Keratinocyte (primary cell): ENCODE data around the gene CLSTN3. TPM values are rescaled to one million over a fixed set of nuclear protein-coding genes. Genes with fewer than 3 reads are reported as not detected.

ENCODE experiments used
- DNase-seq: peaks from one replicate; pipeline ENCODE4 v3.0.0-alpha.2; 2011; ENCODE audit warnings: low read depth, missing footprints, low spot score
- FAIRE-seq: peaks from 2 replicates; lab custom pipeline; 2011; peaks lifted over from hg19 to GRCh38; lab: Jason Lieb, UNC
- H2AFZ ChIP-seq: 2 replicates; pipeline ENCODE4 v1.6.0; 2012; ENCODE audit warnings: low read length, control low read depth, inconsistent platforms; ENCODE audit not compliant: control insufficient read depth
- H3K27ac ChIP-seq: 2 replicates; pipeline ENCODE4 v1.5.1; 2011; ENCODE audit warnings: low read length; ENCODE audit not compliant: control insufficient read depth, insufficient read depth
- H3K27me3 ChIP-seq: 3 replicates; pipeline ENCODE4 v1.6.0; 2011; ENCODE audit warnings: low read length; ENCODE audit not compliant: control insufficient read depth, insufficient read depth; ENCODE audit errors: extremely low read depth
- H3K36me3 ChIP-seq, 2 experiments: 2 replicates in 1 of 2; 3 replicates in 1 of 2; pipeline ENCODE4 v1.5.1; 2011; ENCODE audit warnings: low read length in 2 of 2, mild to moderate bottlenecking in 1 of 2; ENCODE audit not compliant: control insufficient read depth in 2 of 2, insufficient read depth in 2 of 2; ENCODE audit errors: extremely low read depth in 1 of 2
- H3K4me1 ChIP-seq: 3 replicates; pipeline ENCODE4 v1.5.1; 2011; ENCODE audit warnings: low read length; ENCODE audit not compliant: control insufficient read depth, insufficient read depth; ENCODE audit errors: extremely low read depth
- H3K4me2 ChIP-seq: 3 replicates; pipeline ENCODE4 v1.6.0; 2011; ENCODE audit warnings: low read depth, low read length; ENCODE audit not compliant: control insufficient read depth, insufficient read depth; ENCODE audit errors: extremely low read depth
- H3K4me3 ChIP-seq, 3 experiments: fragments of 200-600 bp in 1 of 3; sonication (generic) in 1 of 3; 2 replicates in 2 of 3; 3 replicates in 1 of 3; pipeline ENCODE4 v1.5.1; 2011 to 2016; ENCODE audit warnings: low read length in 3 of 3, mild to moderate bottlenecking in 3 of 3, control low read depth in 2 of 3, inconsistent platforms in 1 of 3, low read depth in 1 of 3, mixed read lengths in 1 of 3, mixed run types in 1 of 3, moderate library complexity in 1 of 3; ENCODE audit not compliant: control insufficient read depth in 2 of 3, insufficient read depth in 2 of 3; ENCODE audit errors: extremely low read depth in 1 of 3
- H3K79me2 ChIP-seq: 2 replicates; pipeline ENCODE4 v1.6.0; 2012; ENCODE audit warnings: low read length; ENCODE audit not compliant: control insufficient read depth, insufficient read depth
- H3K9ac ChIP-seq: 3 replicates; pipeline ENCODE4 v1.6.0; 2011; ENCODE audit warnings: low read length; ENCODE audit not compliant: control insufficient read depth, insufficient read depth; ENCODE audit errors: extremely low read depth
- H3K9me1 ChIP-seq: 3 replicates; pipeline ENCODE4 v1.6.0; 2011; ENCODE audit warnings: low read length; ENCODE audit not compliant: control insufficient read depth, insufficient read depth; ENCODE audit errors: extremely low read depth
- H3K9me3 ChIP-seq: 2 replicates; pipeline ENCODE4 v1.5.1; 2012; ENCODE audit warnings: low read depth, low read length; ENCODE audit not compliant: control insufficient read depth
- H4K20me1 ChIP-seq: 3 replicates; pipeline ENCODE4 v1.6.0; 2011; ENCODE audit warnings: low read length; ENCODE audit not compliant: control insufficient read depth, insufficient read depth; ENCODE audit errors: extremely low read depth
- CTCF ChIP-seq, 3 experiments: IDR thresholded peaks in 1 of 3; conservative IDR thresholded peaks in 1 of 3; optimal IDR thresholded peaks in 1 of 3; 2 replicates in 2 of 3; 3 replicates in 1 of 3; pipeline versions ENCODE3 to v1.5.1; 2011; ENCODE audit warnings: low read length in 3 of 3, mild to moderate bottlenecking in 3 of 3, moderate library complexity in 2 of 3, control low read depth in 1 of 3, inconsistent platforms in 1 of 3; ENCODE audit not compliant: insufficient read depth in 2 of 3; ENCODE audit errors: extremely low read depth in 1 of 3
- EZH2 ChIP-seq: IDR thresholded peaks from one replicate; pipeline ENCODE4 v1.6.1; 2012; ENCODE audit warnings: inconsistent platforms, mild to moderate bottlenecking, low read length, moderate library complexity
- dilution Hi-C: fragments of 300-500 bp; cut with MboI; formaldehyde crosslinking; loops from one replicate; pipeline ENCODE4 v1.7.0; 2020; ENCODE audit warnings: low sequenced_read_pairs; ENCODE audit not compliant: extremely low pct_ligation_motif_present
- polyA plus RNA-seq, 5 experiments: library from polyadenylated mRNA; depleted of rRNA in 3 of 5; stranded (reverse) in 3 of 5; stranded (forward) in 1 of 5; unstranded in 1 of 5; fragments of >200 nt; gene quantifications; 1 replicate in 1 of 5; 2 replicates in 3 of 5; 3 replicates in 1 of 5; pipeline versions ENCODE4 v1.2.1 to v1.2.3, GENCODE V29; 2011 to 2012; ENCODE audit warnings: missing spikeins in 2 of 5, low read depth in 1 of 5, low replicate concordance in 1 of 5

Gene CLSTN3
- polyA plus RNA-seq, 1 donor (not counting 4 experiments of a cell fraction or from before 2014, with no cell fraction given): 12.8 TPM

DNA sequence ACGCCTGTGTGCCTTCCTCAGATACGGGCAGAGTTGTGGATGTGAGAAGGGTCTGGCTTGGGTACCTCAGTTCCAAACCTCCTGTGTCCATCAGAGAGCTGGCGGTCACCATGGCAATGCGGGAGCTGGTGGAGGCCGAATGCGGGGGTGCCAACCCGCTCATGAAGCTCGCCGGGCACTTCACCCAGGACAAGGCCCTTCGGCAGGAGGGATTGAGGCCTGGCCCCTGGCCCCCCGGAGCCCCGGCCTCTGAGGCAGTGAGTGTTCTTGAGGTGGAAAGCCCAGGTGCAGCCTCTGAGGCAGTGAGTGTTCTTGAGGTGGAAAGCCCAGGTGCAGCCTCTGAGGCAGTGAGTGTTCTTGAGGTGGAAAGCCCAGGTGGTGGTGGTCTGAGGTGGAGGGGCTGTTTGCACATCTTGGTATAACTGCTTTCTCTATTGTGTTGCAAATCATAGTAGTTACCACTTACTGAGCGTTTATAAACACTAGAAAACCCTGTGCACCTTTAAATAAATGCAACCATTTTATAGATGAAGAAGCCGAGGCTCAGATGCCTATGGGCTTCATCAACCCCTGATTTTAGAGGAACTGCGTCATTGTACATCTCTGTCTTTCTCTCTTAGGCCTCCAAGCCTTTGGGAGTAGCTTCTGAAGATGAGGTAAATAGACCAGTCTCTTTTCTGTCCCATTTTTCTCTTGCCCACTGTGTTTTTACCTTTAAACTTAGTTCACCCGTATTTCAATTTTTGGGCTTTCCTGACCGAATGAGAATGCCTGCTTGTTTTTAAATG, 60.3 kb downstream of the CLSTN3 start:
- peaks cover 0 to 10% of the 10 kb centered on the region in 2 experiments for H3K36me3 ChIP-seq
- dilution Hi-C loops: no loop called here
- FAIRE-seq (no peak), DNase-seq (no peak)
- no peaks in the 10 kb centered on the region for H4K20me1 ChIP-seq
- H3K9ac ChIP-seq: peak overlapping the region; percentile 79
- TF ChIP-seq EZH2 (no peak), CTCF (optimal IDR thresholded peaks at IDR 0.05 in 1 of 3, IDR thresholded peaks at IDR 0.05 in 1 of 3, conservative IDR thresholded peaks at IDR 0.05 in 1 of 3; ENCODE audit: extremely low read depth in 1 of 3, insufficient read depth in 2 of 3, low read length in 3 of 3) (no peak)
- H3K4me3 ChIP-seq: peak overlapping the region; percentile 46 to 91 (median 78)
- peaks cover 19% of the 10 kb centered on the region for H3K4me1 ChIP-seq
- H2AFZ ChIP-seq: peak overlapping the region; percentile 11
- H3K9me3 ChIP-seq: no peaks in the 10 kb centered on the region
- H3K4me2 ChIP-seq: peak overlapping the region; percentile 85
- no peaks in the 10 kb centered on the region for H3K27me3 ChIP-seq
- no peaks in the 10 kb centered on the region for H3K9me1 ChIP-seq
- peaks cover 7% of the 10 kb centered on the region for H3K79me2 ChIP-seq
- H3K27ac ChIP-seq: peak overlapping the region; percentile 33

- Histone ChIP-seq H3K79me2 (peaks cover 7% of the 10 kb centered on the region), H3K4me1 (peaks cover 14% of the 10 kb centered on the region), H3K9ac (no peak overlapping the region), H3K27me3 (no peaks in the 10 kb centered on the region), H2AFZ (no peak overlapping the region), H3K4me3 (no peak overlapping the region), H3K4me2 (no peak overlapping the region), H3K9me3 (no peaks in the 10 kb centered on the region), H4K20me1 (no peaks in the 10 kb centered on the region), H3K9me1 (no peaks in the 10 kb centered on the region), H3K27ac (no peak overlapping the region), H3K36me3 (peaks cover 0 to 14% of the 10 kb centered on the region in 2 experiments)
- FAIRE-seq (no peak), DNase-seq (no peak)
- TF ChIP-seq EZH2 (no peak), CTCF (optimal IDR thresholded peaks at IDR 0.05 in 1 of 3, IDR thresholded peaks at IDR 0.05 in 1 of 3, conservative IDR thresholded peaks at IDR 0.05 in 1 of 3; ENCODE audit: extremely low read depth in 1 of 3, insufficient read depth in 2 of 3, low read length in 3 of 3) (no peak)
- dilution Hi-C loops: no loop called here
Measured at GRCh38 chr12:7193674-7194073, 63.5 kb downstream of the CLSTN3 start.
